Astrocyte of the cerebellum (primary cell): ENCODE measurements around the gene ETV4.
A peak's percentile ranks its signal among the peaks of the same experiment; 100 is the strongest.

Experiments used
- DNase-seq: peaks from one replicate; pipeline ENCODE4 v3.0.0-alpha.2; 2011; ENCODE audit warnings: low read depth
- H3K4me3 ChIP-seq: 2 replicates; pipeline ENCODE4 v1.5.1; 2011; ENCODE audit warnings: mild to moderate bottlenecking, low read depth, low read length, moderate library complexity
- in situ Hi-C: cut with HindIII; loops from 2 replicates; pipeline ENCODE4 v1.10.0; 2017; ENCODE audit warnings: low sequenced_read_pairs
- TF ChIP-seq, protein P1 (sequence below): IDR thresholded peaks from 2 replicates; pipeline ENCODE4 v1.5.1; 2012; ENCODE audit warnings: low read length, low read depth, moderate library complexity, mild to moderate bottlenecking; ENCODE audit errors: missing control alignments

The ETV4 gene

DNA sequence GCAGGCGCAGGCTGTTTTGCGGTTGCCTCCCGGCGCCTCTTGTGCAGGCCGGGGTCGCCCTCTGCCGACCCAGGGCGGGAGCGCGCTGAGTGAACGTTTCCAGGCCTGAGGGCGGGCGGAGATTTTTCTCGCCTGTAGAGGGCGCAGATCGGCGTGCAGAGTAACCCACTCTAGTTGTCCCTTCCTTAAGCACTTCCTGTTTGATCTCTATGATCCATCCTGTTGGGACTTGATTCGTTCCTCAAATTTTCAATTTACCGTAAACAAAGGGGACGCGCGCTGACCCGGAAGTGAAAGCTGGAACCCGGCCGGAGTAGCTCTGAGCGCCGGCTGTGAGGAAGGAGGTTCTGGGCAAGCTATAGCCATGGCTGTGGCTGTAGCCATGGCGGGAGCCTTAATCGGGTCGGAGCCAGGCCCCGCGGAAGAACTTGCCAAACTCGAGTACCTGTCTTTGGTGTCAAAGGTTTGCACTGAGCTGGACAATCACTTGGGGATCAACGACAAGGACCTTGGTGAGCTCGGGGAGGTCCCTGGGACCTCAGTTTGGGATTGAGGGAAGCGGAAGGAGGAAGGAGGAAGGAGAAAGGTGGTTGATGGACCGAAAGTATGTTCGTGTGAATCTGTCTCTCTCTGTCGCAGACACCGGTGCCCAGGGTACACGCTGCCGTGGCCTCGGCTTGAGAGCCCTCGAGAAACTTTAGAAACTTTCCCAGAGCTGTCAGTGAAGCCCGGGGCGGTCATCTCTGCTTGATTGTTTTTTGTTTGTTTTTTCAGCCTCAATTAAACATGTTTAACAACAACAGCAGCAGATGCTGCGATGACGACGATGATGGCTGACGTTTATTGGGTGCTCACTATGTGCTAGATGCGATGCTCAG, 62.2 kb downstream of the ETV4 start, which contains the start of gene DHX8:
TSS of gene DHX8 (plus strand) at position 302 of the 878 bp plus-strand sequence. CDS start at position 365, 63 bp downstream.
- H3K4me3 ChIP-seq = peak within 1 kb of the TSS; percentile 78
- TF ChIP-seq, protein P1, sequence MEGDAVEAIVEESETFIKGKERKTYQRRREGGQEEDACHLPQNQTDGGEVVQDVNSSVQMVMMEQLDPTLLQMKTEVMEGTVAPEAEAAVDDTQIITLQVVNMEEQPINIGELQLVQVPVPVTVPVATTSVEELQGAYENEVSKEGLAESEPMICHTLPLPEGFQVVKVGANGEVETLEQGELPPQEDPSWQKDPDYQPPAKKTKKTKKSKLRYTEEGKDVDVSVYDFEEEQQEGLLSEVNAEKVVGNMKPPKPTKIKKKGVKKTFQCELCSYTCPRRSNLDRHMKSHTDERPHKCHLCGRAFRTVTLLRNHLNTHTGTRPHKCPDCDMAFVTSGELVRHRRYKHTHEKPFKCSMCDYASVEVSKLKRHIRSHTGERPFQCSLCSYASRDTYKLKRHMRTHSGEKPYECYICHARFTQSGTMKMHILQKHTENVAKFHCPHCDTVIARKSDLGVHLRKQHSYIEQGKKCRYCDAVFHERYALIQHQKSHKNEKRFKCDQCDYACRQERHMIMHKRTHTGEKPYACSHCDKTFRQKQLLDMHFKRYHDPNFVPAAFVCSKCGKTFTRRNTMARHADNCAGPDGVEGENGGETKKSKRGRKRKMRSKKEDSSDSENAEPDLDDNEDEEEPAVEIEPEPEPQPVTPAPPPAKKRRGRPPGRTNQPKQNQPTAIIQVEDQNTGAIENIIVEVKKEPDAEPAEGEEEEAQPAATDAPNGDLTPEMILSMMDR = peak; percentile 100
- peak; percentile 98 for DNase-seq
- in situ Hi-C loops = no loop called here

DNA sequence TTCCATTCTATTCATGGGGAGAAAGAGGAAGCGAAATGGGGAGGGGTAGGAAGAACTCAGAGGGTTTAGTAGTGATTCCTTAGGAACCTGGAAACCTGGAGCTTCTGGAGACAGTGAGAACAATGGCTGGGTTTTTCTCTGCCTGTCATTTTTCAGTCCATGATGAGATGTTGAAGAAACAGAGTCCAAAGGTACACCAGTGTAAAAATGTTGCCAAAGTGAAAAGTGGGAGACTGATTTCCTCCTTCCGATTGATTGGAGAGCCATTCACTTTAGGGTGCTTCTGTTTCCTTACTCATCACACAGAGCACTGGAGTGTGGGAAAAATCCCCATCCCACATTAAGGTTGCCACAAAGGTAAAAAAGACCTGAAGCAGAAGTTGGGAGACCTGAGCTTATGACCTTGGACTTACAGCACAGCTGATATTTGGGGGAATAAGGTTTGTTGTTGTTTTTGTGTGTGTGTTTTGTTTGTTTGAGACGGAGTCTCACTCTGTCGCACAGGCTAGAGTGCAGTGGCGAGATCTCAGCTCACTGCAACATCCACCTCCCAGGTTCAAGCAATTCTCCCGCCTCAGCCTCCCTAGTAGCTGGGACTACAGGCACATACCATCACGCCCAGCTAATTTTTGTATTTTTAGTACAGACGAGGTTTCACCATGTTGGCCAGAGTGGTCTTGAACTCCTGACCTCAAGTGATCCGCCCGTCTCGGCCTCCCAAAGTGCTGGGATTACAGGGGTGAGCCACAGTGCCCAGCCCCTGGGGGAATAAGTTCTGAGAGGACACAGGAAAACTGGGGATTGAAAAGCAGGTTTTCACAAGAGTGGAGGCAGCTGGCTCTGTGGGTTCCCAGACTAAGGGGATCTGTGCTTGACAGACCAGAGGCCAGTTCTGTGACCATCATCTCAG, 63.8 kb downstream of the ETV4 start:
- DNase-seq = no peak
- in situ Hi-C loops = no loop called here
- TF ChIP-seq, protein P1 = no peak
- no peak overlapping the region for H3K4me3 ChIP-seq

DNA sequence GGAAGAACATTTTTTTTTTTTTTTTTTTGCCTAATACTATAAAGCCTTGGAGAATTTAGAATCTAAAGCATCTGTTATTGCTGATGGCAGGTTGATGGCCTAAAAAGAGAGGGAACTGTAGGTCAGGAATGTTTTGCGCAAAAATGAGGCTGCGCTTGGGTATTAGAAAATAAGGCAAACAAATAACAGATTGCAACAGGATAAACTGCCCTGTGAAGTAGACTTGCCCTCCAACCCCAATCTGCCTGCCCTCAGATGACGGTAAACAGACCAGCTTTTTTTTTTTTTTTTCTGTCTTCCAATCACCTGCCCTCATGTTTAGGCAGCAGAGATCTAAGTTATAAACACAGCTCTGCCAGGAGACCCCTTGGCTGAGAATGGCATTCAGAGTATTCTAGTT, 66.2 kb downstream of the ETV4 start:
- in situ Hi-C loops = no loop called here
- TF ChIP-seq, protein P1 = no peak
- H3K4me3 ChIP-seq = no peak overlapping the region
- DNase-seq = no peak
